ENCODE measurements around the gene BTBD9. TPM values are rescaled to one million over a fixed set of nuclear protein-coding genes. Genes with fewer than 3 reads are reported as not detected.

Gene BTBD9
- total RNA-seq, 1 donor from 2014 or later: 10.3 TPM

GRCh38 chr6:38586992-38587391 is 52.7 kb downstream of the BTBD9 start:
- Mint-ChIP-seq H3K36me3 (ENCODE audit: low read depth, unreplicated experiment) (peaks cover under 1% of the 10 kb centered on the region), H3K4me1 (ENCODE audit: low read depth, unreplicated experiment) (peaks cover 10% of the 10 kb centered on the region), H3K27ac (ENCODE audit: unreplicated experiment) (no peak overlapping the region), H3K4me3 (ENCODE audit: unreplicated experiment) (no peak overlapping the region), H3K27me3 (ENCODE audit: low read depth, unreplicated experiment) (no peaks in the 10 kb centered on the region), H3K9me3 (ENCODE audit: unreplicated experiment) (no peaks in the 10 kb centered on the region)
- H3K9me3 ChIP-seq (ENCODE audit: insufficient read depth, low read depth, low read length): no peaks in the 10 kb centered on the region
- H4K20me1 ChIP-seq (ENCODE audit: insufficient read depth, low read length): peaks cover 3% of the 10 kb centered on the region
- DNase-seq (ENCODE audit: low read depth) (no peak), FAIRE-seq (no peak)
- H3K4me1 ChIP-seq (ENCODE audit: insufficient read depth, low read length): no peaks in the 10 kb centered on the region
- H3K4me3 ChIP-seq (ENCODE audit: insufficient read depth, low read depth, low read length): no peak overlapping the region
- H2AFZ ChIP-seq (ENCODE audit: low read depth, low read length): no peak overlapping the region
- no peaks in the 10 kb centered on the region for H3K27me3 ChIP-seq (ENCODE audit: insufficient read depth, low read length)
- TF ChIP-seq EZH2 (IDR thresholded peaks at IDR 0.05; ENCODE audit: insufficient read depth, low read length): no peak
- TF ChIP-seq, protein P1, sequence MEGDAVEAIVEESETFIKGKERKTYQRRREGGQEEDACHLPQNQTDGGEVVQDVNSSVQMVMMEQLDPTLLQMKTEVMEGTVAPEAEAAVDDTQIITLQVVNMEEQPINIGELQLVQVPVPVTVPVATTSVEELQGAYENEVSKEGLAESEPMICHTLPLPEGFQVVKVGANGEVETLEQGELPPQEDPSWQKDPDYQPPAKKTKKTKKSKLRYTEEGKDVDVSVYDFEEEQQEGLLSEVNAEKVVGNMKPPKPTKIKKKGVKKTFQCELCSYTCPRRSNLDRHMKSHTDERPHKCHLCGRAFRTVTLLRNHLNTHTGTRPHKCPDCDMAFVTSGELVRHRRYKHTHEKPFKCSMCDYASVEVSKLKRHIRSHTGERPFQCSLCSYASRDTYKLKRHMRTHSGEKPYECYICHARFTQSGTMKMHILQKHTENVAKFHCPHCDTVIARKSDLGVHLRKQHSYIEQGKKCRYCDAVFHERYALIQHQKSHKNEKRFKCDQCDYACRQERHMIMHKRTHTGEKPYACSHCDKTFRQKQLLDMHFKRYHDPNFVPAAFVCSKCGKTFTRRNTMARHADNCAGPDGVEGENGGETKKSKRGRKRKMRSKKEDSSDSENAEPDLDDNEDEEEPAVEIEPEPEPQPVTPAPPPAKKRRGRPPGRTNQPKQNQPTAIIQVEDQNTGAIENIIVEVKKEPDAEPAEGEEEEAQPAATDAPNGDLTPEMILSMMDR (IDR thresholded peaks at IDR 0.05; ENCODE audit: insufficient read depth, low read depth, low read length): no peak
- no peak overlapping the region for H3K9ac ChIP-seq (ENCODE audit: low read length)
- H3K36me3 ChIP-seq (ENCODE audit: insufficient read depth, low read length): no peaks in the 10 kb centered on the region
- no peak overlapping the region for H3K27ac ChIP-seq (ENCODE audit: low read depth, low read length)
- H3K4me2 ChIP-seq (ENCODE audit: low read length): no peak overlapping the region
- H3K79me2 ChIP-seq (ENCODE audit: insufficient read depth, low read length): no peaks in the 10 kb centered on the region

DNA sequence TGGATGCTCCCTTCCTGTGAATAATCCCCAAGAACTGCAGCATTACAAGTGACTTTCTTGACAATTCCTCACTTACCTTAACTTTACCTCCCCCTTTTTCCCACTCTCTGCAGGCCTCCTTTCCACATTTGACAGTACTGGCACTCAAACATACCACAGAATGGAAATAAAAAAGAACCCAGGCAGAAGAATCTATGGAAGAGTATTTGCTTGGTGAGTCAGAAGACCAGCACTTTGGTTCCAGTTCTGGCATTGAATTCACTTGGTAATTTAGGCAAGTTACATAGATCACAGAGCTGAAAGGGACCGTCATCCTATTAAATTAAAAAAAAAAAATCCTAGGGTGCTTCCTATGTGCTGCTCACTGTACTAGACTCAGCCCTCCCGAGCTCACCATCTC is 55.0 kb downstream of the BTBD9 start:
- Mint-ChIP-seq H3K9me3 (ENCODE audit: unreplicated experiment) (no peaks in the 10 kb centered on the region), H3K4me3 (ENCODE audit: unreplicated experiment) (no peak overlapping the region), H3K36me3 (ENCODE audit: low read depth, unreplicated experiment) (no peaks in the 10 kb centered on the region), H3K27me3 (ENCODE audit: low read depth, unreplicated experiment) (no peaks in the 10 kb centered on the region), H3K4me1 (ENCODE audit: low read depth, unreplicated experiment) (peaks cover 10% of the 10 kb centered on the region), H3K27ac (ENCODE audit: unreplicated experiment) (no peak overlapping the region)
- Histone ChIP-seq H3K27me3 (ENCODE audit: insufficient read depth, low read length) (no peaks in the 10 kb centered on the region), H2AFZ (ENCODE audit: low read depth, low read length) (no peak overlapping the region), H3K79me2 (ENCODE audit: insufficient read depth, low read length) (no peaks in the 10 kb centered on the region), H3K27ac (ENCODE audit: low read depth, low read length) (no peak overlapping the region), H4K20me1 (ENCODE audit: insufficient read depth, low read length) (peaks cover 3% of the 10 kb centered on the region), H3K4me2 (ENCODE audit: low read length) (no peak overlapping the region), H3K36me3 (ENCODE audit: insufficient read depth, low read length) (no peaks in the 10 kb centered on the region), H3K9ac (ENCODE audit: low read length) (no peak overlapping the region), H3K4me3 (ENCODE audit: insufficient read depth, low read depth, low read length) (no peak overlapping the region), H3K9me3 (ENCODE audit: insufficient read depth, low read depth, low read length) (no peaks in the 10 kb centered on the region), H3K4me1 (ENCODE audit: insufficient read depth, low read length) (no peaks in the 10 kb centered on the region)
- DNase-seq (ENCODE audit: low read depth) (peak; percentile 32), FAIRE-seq (no peak)
- TF ChIP-seq, protein P1 (IDR thresholded peaks at IDR 0.05; ENCODE audit: insufficient read depth, low read depth, low read length): no peak
- no peak for TF ChIP-seq EZH2 (IDR thresholded peaks at IDR 0.05; ENCODE audit: insufficient read depth, low read length)

- Mint-ChIP-seq H3K27ac (ENCODE audit: unreplicated experiment) (no peak overlapping the region), H3K36me3 (ENCODE audit: low read depth, unreplicated experiment) (no peaks in the 10 kb centered on the region), H3K9me3 (ENCODE audit: unreplicated experiment) (no peaks in the 10 kb centered on the region), H3K4me1 (ENCODE audit: low read depth, unreplicated experiment) (peaks cover 10% of the 10 kb centered on the region), H3K27me3 (ENCODE audit: low read depth, unreplicated experiment) (no peaks in the 10 kb centered on the region), H3K4me3 (ENCODE audit: unreplicated experiment) (no peak overlapping the region)
- no peaks in the 10 kb centered on the region for H4K20me1 ChIP-seq (ENCODE audit: insufficient read depth, low read length)
- H3K4me1 ChIP-seq (ENCODE audit: insufficient read depth, low read length): no peaks in the 10 kb centered on the region
- no peak overlapping the region for H3K4me2 ChIP-seq (ENCODE audit: low read length)
- TF ChIP-seq, protein P1 (IDR thresholded peaks at IDR 0.05; ENCODE audit: insufficient read depth, low read depth, low read length): no peak
- TF ChIP-seq EZH2 (IDR thresholded peaks at IDR 0.05; ENCODE audit: insufficient read depth, low read length): no peak
- H3K79me2 ChIP-seq (ENCODE audit: insufficient read depth, low read length): no peaks in the 10 kb centered on the region
- no peak overlapping the region for H3K4me3 ChIP-seq (ENCODE audit: insufficient read depth, low read depth, low read length)
- no peaks in the 10 kb centered on the region for H3K36me3 ChIP-seq (ENCODE audit: insufficient read depth, low read length)
- no peak for FAIRE-seq
- no peak overlapping the region for H3K9ac ChIP-seq (ENCODE audit: low read length)
- no peak overlapping the region for H3K27ac ChIP-seq (ENCODE audit: low read depth, low read length)
- no peaks in the 10 kb centered on the region for H3K9me3 ChIP-seq (ENCODE audit: insufficient read depth, low read depth, low read length)
- H2AFZ ChIP-seq (ENCODE audit: low read depth, low read length): no peak overlapping the region
- no peaks in the 10 kb centered on the region for H3K27me3 ChIP-seq (ENCODE audit: insufficient read depth, low read length)
- DNase-seq (ENCODE audit: low read depth): no peak
These were observed 56.2 kb downstream of the BTBD9 start for GRCh38 chr6:38583523-38583922.
